ENCODE data around the gene U2SURP. TPM values are rescaled to one million over a fixed set of nuclear protein-coding genes. Genes with fewer than 3 reads are reported as not detected.

U2SURP gene
- total RNA-seq, 4 donors from 2014 or later = 67.4 to 138 (median 78.8) TPM

GRCh38 chr3:143092191-143092590 is 90.8 kb downstream of the U2SURP start:
- no peak for DNase-seq
- TF ChIP-seq, protein P1, sequence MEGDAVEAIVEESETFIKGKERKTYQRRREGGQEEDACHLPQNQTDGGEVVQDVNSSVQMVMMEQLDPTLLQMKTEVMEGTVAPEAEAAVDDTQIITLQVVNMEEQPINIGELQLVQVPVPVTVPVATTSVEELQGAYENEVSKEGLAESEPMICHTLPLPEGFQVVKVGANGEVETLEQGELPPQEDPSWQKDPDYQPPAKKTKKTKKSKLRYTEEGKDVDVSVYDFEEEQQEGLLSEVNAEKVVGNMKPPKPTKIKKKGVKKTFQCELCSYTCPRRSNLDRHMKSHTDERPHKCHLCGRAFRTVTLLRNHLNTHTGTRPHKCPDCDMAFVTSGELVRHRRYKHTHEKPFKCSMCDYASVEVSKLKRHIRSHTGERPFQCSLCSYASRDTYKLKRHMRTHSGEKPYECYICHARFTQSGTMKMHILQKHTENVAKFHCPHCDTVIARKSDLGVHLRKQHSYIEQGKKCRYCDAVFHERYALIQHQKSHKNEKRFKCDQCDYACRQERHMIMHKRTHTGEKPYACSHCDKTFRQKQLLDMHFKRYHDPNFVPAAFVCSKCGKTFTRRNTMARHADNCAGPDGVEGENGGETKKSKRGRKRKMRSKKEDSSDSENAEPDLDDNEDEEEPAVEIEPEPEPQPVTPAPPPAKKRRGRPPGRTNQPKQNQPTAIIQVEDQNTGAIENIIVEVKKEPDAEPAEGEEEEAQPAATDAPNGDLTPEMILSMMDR (IDR thresholded peaks at IDR 0.05) = no peak
- H3K4me1 ChIP-seq = no peaks in the 10 kb centered on the region
- H3K27ac ChIP-seq = no peak overlapping the region
- H3K9me3 ChIP-seq = no peaks in the 10 kb centered on the region
- no peaks in the 10 kb centered on the region for H3K27me3 ChIP-seq
- no peaks in the 10 kb centered on the region for H3K36me3 ChIP-seq
- no peak overlapping the region for H3K4me3 ChIP-seq

GRCh38 chr3:143095813-143096212 is 94.4 kb downstream of the U2SURP start:
- H3K4me1 ChIP-seq = no peaks in the 10 kb centered on the region
- DNase-seq = no peak
- H3K27ac ChIP-seq = no peak overlapping the region
- TF ChIP-seq POLR2A (IDR thresholded peaks at IDR 0.05) = no peak
- TF ChIP-seq, protein P1 (IDR thresholded peaks at IDR 0.05) = no peak
- no peaks in the 10 kb centered on the region for H3K36me3 ChIP-seq
- H3K9me3 ChIP-seq = no peaks in the 10 kb centered on the region
- no peaks in the 10 kb centered on the region for H3K27me3 ChIP-seq
- no peak overlapping the region for H3K4me3 ChIP-seq

DNA sequence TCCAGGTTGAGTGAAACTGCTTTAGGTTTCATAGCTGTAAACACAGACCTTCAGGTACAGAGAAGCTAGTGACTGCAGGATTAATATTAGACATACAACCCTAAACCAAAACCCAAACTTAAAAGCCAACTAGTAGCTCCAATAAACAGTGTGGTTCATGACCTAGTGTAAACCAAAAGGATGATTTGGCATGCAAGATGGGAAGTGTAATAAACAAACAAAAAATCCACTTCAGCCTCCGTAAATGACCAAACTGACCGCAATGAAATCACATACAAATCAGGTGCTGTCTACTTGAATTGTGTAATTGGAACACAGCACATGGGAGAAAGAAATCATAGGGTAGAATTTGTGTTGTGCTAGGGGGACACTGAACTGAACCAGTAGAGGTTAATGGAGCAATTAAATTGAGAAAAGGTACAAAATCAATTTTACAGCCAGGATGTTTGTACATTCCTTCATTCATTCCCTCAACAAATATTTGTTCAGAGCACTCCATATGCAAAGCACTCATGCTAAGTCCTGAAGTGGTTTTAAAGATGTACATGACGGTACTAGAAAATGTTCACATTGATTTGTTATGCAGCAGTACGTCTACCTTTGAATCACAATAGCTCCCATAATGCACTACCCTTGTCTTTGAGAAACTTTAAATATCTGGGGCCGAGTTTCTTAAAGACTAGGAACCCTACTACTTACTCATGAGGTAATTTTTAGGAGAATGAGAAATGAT is 96.8 kb downstream of the U2SURP start:
- Histone ChIP-seq H3K36me3 (no peaks in the 10 kb centered on the region), H3K27me3 (no peaks in the 10 kb centered on the region), H3K4me1 (no peaks in the 10 kb centered on the region), H3K9me3 (no peaks in the 10 kb centered on the region), H3K27ac (no peak overlapping the region), H3K4me3 (no peak overlapping the region)
- DNase-seq = no peak
- TF ChIP-seq POLR2A (IDR thresholded peaks at IDR 0.05) = no peak

- H3K27ac ChIP-seq = no peak overlapping the region
- no peaks in the 10 kb centered on the region for H3K27me3 ChIP-seq
- no peak overlapping the region for H3K4me3 ChIP-seq
- H3K36me3 ChIP-seq = no peaks in the 10 kb centered on the region
- DNase-seq = no peak
- H3K4me1 ChIP-seq = no peaks in the 10 kb centered on the region
- TF ChIP-seq, protein P1 (IDR thresholded peaks at IDR 0.05) = no peak
- no peak for TF ChIP-seq POLR2A (IDR thresholded peaks at IDR 0.05)
- H3K9me3 ChIP-seq = no peaks in the 10 kb centered on the region
These were observed 97.8 kb downstream of the U2SURP start for GRCh38 chr3:143099210-143099609.

DNA sequence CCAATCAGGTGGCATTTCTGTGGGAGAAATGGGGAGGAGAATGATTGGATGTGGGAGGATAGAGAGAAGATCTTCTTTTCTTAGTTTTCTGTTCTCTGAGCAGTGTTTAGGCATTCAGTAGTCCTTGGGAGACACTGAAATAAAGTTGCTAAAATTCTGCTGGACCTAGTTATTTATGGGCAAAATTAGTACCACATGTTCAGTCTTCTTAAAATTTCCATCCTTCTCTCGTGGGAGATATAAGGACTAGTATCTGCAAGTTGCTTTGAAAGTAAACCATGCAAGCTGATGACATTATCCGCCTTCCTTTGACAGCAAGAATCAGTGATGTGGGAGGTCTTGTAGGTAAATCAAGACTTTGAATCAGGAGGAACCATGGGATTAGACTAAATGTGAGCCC is 98.3 kb downstream of the U2SURP start:
- H3K4me1 ChIP-seq = no peaks in the 10 kb centered on the region

GRCh38 chr3:143100451-143100850 is 99.1 kb downstream of the U2SURP start:
- TF ChIP-seq, protein P1 (IDR thresholded peaks at IDR 0.05) = no peak
- TF ChIP-seq POLR2A (IDR thresholded peaks at IDR 0.05) = no peak
- no peaks in the 10 kb centered on the region for H3K36me3 ChIP-seq
- no peak for DNase-seq
- no peak overlapping the region for H3K27ac ChIP-seq
- no peaks in the 10 kb centered on the region for H3K27me3 ChIP-seq
- no peak overlapping the region for H3K4me3 ChIP-seq
- no peaks in the 10 kb centered on the region for H3K4me1 ChIP-seq
- peaks cover 0 to 9% (median 3%) of the 10 kb centered on the region in 4 donors for H3K9me3 ChIP-seq

More for the DNA sequence above, 98.3 kb downstream of the U2SURP start:
- no peaks in the 10 kb centered on the region for H3K27me3 ChIP-seq
- no peak for DNase-seq
- peaks cover 0 to 1% (median 0%) of the 10 kb centered on the region in 4 donors for H3K9me3 ChIP-seq
- no peak overlapping the region for H3K4me3 ChIP-seq
- no peak overlapping the region for H3K27ac ChIP-seq
- no peaks in the 10 kb centered on the region for H3K36me3 ChIP-seq
- TF ChIP-seq, protein P1 (IDR thresholded peaks at IDR 0.05) = no peak
- TF ChIP-seq POLR2A (IDR thresholded peaks at IDR 0.05) = no peak

All from Peyer's patch (tissue), 4 donors.